Measurements from ENCODE around the gene SSUH2.
"Not testable (repeated sequence)": the region's sequence is repeated elsewhere in the genome, so short reads cannot be mapped to it uniquely, and the experiment has no call there.

Gene SSUH2

DNA sequence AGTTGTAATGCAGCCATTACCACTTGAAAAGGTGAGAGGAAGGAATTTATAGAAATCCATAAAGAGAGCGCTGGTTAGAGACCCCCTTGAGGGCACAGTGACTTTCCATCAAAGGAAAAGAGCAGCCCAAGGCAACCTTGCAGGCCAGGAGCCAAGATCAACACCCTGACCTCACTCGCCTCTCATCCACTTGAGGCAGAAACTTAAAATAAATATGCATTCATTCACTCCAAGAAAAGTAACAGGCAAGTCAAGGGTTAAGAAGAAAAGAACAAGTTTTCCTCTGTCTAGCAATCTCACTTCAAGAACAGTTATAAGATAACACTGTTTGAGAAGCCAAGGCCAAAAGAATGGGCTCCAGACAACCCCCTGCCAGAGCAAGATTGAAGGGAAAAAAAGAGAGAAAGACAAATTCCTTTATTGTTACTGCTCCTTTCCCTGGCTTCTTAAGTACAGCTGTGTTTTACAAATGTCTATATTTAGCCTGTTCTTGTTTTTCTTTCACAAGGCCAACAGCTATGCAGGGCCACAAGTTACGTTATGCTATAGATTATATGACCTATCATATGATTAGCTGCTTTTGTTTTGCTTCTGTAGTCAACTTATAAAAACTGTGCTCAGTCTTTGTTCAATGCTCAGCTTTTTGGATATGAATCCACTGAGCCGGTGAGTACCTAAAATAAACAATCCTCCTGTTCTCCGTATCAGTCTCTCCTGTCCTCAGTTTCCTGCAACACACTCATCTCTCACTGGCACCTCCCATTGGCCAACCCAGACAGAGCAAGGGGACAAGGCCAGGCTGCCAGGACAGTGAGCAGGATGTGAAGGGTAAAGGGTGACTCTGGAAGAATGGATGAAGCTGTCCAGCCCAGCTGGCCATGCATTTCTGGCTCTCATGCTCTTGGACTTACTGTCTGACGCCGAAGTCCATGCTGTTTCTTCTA, 15.8 kb upstream of the SSUH2 start:
- TF ChIP-seq, protein P1, sequence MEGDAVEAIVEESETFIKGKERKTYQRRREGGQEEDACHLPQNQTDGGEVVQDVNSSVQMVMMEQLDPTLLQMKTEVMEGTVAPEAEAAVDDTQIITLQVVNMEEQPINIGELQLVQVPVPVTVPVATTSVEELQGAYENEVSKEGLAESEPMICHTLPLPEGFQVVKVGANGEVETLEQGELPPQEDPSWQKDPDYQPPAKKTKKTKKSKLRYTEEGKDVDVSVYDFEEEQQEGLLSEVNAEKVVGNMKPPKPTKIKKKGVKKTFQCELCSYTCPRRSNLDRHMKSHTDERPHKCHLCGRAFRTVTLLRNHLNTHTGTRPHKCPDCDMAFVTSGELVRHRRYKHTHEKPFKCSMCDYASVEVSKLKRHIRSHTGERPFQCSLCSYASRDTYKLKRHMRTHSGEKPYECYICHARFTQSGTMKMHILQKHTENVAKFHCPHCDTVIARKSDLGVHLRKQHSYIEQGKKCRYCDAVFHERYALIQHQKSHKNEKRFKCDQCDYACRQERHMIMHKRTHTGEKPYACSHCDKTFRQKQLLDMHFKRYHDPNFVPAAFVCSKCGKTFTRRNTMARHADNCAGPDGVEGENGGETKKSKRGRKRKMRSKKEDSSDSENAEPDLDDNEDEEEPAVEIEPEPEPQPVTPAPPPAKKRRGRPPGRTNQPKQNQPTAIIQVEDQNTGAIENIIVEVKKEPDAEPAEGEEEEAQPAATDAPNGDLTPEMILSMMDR (conservative IDR thresholded peaks at IDR 0.05): no peak
- no peak for TF ChIP-seq ZFX (IDR thresholded peaks at IDR 0.05)
- no peak overlapping the region for H3K27ac ChIP-seq

DNA sequence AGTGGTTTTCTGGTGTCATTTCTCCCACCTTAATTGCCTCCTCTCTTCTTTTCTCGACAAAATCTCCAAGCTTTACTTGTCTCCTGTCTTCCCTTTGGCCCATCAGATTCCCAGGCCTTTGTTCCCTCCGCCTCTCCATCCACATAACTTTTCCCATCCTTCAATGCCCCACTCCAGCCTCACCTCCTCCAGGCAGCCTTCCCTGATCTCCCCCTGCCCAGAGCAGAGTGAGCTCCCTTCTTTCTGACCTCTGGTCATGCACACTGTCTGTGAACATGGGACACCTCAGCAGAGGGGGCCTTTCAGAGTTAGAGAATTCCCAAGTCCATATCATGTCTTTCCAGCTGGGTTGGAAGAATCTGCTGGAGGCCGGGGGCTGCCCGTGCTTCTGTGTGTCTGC, 14.6 kb upstream of the SSUH2 start:
- TF ChIP-seq, protein P1 (conservative IDR thresholded peaks at IDR 0.05): no peak
- TF ChIP-seq ZFX (IDR thresholded peaks at IDR 0.05): no peak
- H3K27ac ChIP-seq: no peak overlapping the region

DNA sequence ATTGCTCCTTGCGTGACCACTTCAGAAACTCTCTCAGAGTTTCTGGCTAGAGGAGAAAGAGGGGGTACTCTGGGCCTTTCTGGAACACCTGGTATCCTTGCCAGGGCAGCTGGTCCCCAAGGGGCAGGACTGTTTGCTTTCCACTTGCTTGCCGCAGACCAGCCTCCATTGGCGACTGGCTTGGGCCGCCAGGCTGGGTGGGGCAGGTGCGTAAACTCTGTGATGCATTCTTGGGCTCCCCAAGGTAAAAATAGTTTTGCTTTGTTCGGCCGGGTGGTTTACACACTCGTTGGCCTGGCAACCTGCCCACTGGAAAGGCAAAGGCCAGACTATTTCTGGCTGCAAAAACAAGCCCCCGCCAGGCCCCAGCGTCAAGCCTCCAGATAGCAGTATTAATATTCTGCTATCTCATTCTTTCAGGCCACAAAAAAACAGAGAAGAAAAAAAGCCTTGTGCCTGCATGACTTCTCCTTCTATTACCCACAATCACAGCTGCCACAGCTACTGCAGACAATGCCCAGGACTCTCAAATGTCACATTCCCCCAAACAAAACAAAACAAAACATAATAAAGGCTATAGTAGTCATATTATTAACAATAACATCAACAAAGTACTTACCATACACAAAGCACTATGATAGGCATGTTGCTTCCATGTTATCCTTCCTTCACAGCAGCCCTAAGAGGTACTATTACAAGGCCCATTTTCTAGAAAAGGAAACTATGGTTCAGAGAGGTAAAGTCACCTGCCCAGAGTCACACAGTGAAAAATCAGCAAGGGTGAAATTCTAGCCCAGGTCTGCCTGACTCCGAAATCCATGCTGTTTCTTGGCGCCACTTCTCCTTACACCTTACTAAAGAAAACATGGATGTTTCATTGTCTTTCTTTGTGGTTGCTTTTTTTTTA, 14.0 kb upstream of the SSUH2 start:
- TF ChIP-seq, protein P1 (conservative IDR thresholded peaks at IDR 0.05): no peak
- no peak for TF ChIP-seq ZFX (IDR thresholded peaks at IDR 0.05)
- H3K27ac ChIP-seq: no peak overlapping the region

DNA sequence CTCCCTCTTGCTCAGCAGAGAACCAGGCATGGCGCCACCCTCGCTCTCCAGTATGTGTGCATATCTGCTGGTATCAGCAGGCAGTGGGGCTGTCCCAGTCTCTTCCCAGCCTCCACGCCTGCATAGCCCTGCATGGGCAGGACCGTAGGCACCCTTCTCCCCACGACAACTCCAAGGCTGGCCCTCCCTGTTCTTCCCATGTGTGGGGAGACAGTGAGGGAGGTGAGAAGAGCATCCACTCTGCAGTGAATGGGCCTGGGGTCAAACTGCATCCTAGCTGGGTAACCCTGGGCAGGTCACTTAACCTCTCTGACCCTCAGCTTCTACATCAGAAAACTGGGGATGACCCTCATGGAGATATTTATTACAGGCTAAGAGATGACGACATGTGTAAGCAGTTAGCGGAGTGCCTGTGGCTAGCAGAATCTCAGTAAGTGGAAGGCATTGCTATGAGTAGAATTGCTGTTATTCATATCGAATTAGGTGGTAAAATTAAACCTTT, 13.3 kb upstream of the SSUH2 start:
- no peak for TF ChIP-seq ZFX (IDR thresholded peaks at IDR 0.05)
- TF ChIP-seq, protein P1 (conservative IDR thresholded peaks at IDR 0.05): no peak

DNA sequence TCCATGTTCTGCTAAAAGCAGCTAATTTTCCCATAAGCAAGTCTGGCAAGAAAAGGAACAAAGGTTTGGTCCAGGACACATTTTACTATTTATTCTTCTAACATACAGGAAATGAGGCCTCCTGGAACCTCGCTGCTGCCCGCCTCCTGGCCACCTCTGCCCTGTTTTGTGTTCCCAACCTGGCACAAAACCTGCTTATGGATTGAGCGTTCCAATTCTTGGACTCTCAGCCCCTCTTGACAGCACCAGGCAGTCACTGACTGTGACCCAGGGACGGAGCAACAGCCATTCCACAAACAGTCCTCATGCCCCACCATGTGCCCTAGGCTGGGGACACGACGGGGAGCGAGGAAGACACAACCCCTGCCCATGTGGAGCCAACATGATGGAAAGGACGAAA, 11.6 kb upstream of the SSUH2 start:
- no peak overlapping the region for H3K27ac ChIP-seq
- TF ChIP-seq, protein P1 (conservative IDR thresholded peaks at IDR 0.05): no peak
- no peak for TF ChIP-seq ZFX (IDR thresholded peaks at IDR 0.05)

More for the DNA sequence above, 13.3 kb upstream of the SSUH2 start:
- no peak overlapping the region for H3K27ac ChIP-seq

DNA sequence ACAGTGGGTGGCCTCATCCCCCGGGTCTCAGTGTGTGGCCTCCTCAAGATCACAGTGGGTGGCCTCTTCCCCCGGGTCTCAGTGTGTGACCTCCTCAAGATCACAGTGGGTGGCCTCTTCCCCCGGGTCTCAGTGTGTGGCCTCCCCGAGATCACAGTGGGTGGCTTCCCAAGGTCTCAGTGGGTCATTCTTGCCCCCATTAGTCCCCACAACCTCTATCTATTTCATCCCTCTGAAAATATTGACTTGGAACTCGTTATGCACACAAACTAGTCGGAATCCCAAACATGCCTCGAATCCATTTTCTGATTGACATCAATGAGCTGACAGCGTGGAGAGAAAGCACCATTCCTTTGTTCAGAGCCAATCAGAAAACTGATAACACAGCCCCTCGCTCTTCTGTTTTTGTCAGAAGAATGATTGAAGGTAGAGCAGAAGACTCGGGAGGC, 10.8 kb upstream of the SSUH2 start:
- TF ChIP-seq, protein P1 (conservative IDR thresholded peaks at IDR 0.05): no peak
- TF ChIP-seq ZFX (IDR thresholded peaks at IDR 0.05): no peak
- H3K27ac ChIP-seq: no peak overlapping the region

DNA sequence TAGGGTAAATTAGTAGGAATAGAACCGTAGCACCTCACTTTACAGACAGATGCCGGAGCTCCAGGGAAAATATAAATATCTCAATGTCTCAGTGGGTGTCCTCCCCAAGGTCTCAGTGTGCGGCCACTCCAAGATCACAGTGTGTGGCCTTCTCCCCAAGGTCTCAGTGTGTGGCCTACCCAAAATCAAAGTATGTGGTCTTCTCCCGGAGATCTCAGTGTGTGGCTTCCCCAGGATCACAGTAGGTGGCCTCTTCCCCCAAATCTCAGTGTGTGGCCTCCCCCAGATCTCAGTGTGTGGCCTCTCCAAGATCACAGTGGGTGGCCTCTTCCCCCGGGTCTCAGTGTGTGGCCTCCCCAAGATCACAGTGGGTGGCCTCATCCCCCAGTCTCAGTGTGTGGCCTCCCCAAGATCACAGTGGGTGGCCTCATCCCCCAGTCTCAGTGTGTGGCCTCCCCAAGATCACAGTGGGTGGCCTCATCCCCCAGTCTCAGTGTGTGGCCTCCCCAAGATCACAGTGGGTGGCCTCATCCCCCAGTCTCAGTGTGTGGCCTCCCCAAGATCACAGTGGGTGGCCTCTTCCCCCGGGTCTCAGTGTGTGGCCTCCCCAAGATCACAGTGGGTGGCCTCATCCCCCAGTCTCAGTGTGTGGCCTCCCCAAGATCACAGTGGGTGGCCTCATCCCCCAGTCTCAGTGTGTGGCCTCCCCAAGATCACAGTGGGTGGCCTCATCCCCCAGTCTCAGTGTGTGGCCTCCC, 10.2 kb upstream of the SSUH2 start:
- not testable (repeated sequence) for H3K27ac ChIP-seq

All from C4-2B (cell line).